Activated naive CD8-positive, alpha-beta T cell treated with anti-CD3 and anti-CD28 coated beads for 36 hours (primary cell): ENCODE data around the gene ANO8. TPM values are rescaled to one million over a fixed set of nuclear protein-coding genes. Genes with fewer than 3 reads are reported as not detected.
"Not testable (repeated sequence)": the region's sequence is repeated elsewhere in the genome, so short reads cannot be mapped to it uniquely, and the experiment has no call there.

Experiments used
- DNase-seq: peaks from one replicate; pipeline ENCODE4 v3.0.0; 2021
- H3K27ac Mint-ChIP-seq: one replicate; pipeline ENCODE4 v1.8.0; 2022; ENCODE audit warnings: mild to moderate bottlenecking, moderate library complexity, mixed read lengths
- H3K27me3 Mint-ChIP-seq: one replicate; pipeline ENCODE4 v1.8.0; 2022; ENCODE audit warnings: mild to moderate bottlenecking, mixed read lengths
- H3K36me3 Mint-ChIP-seq: one replicate; pipeline ENCODE4 v1.8.0; 2021; ENCODE audit warnings: mild to moderate bottlenecking, mixed read lengths
- H3K4me1 Mint-ChIP-seq: one replicate; pipeline ENCODE4 v1.8.0; 2021; ENCODE audit warnings: mixed read lengths
- H3K4me3 Mint-ChIP-seq: one replicate; pipeline ENCODE4 v1.8.0; 2022; ENCODE audit warnings: mild to moderate bottlenecking, moderate library complexity, mixed read lengths
- H3K9me3 Mint-ChIP-seq: one replicate; pipeline ENCODE4 v1.8.0; 2022; ENCODE audit warnings: mixed read lengths
- total RNA-seq, 2 experiments: library from RNA; stranded (reverse); gene quantifications; one replicate each; pipeline ENCODE4 v1.2.3, GENCODE V29; 2021

The ANO8 gene
- total RNA-seq, 2 experiments from 2014 or later, result 2.5 to 2.7 TPM

DNA sequence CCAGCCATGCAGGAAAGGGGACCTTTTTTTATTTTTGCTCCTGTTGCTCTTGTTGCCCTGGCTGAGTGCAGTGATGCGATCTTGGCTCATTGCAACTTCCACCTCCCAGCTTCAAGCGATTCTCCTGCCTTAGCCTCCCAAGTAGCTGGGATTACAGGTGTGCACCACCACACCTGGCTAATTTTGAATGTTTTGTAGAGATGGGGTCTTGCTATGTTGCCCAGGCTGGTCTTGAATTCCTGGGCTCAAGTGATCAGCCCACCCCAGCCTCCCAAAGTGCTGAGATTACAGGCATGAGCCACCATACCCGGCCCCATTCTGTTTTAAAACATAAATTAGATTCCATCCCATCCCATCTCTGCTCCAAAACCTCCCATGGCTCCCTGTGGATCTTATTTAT, 59.8 kb downstream of the ANO8 start:
- not testable (repeated sequence) for H3K9me3 Mint-ChIP-seq, H3K27me3 Mint-ChIP-seq, H3K4me3 Mint-ChIP-seq, DNase-seq, H3K4me1 Mint-ChIP-seq, H3K27ac Mint-ChIP-seq
- peaks cover 34% of the 10 kb centered on the region for H3K36me3 Mint-ChIP-seq

Other genes starting within 250 kb of the ANO8 start
- 10 to 100 TPM; 26.5 to 27.1 TPM for gene USE1, start 119.5 kb downstream of the ANO8 start, total RNA-seq
- 10 to 100 TPM; 11.9 to 12.6 TPM for gene OCEL1, start 108.6 kb downstream of the ANO8 start, total RNA-seq
- 1 to 10 TPM; 6.9 to 7.1 TPM for gene NR2F6, start 88.9 kb downstream of the ANO8 start, total RNA-seq
- not detected for gene USHBP1, start 70.1 kb downstream of the ANO8 start, total RNA-seq
- 100 to 1,000 TPM; 107 to 112 TPM for gene BABAM1, start 67.4 kb downstream of the ANO8 start, total RNA-seq
- 10 to 100 TPM; 22.9 to 23.2 TPM for gene ANKLE1, start 53.0 kb downstream of the ANO8 start, total RNA-seq
- gene ABHD8, start 31.4 kb downstream of the ANO8 start, total RNA-seq, result 1 to 10 TPM; 4.1 to 4.9 TPM
- gene MRPL34, start 29.0 kb downstream of the ANO8 start, total RNA-seq, result 100 to 1,000 TPM; 122 to 128 TPM
- gene DDA1, start 25.3 kb downstream of the ANO8 start, total RNA-seq, result 10 to 100 TPM; 41.0 to 43.6 TPM
- 10 to 100 TPM; 49.0 to 49.6 TPM for gene GTPBP3, start 2.7 kb upstream of the ANO8 start, total RNA-seq
- gene PLVAP, start 42.5 kb upstream of the ANO8 start, total RNA-seq, result not detected
- 1 to 10 TPM in 1 of 2 experiments, under 1 TPM in 1; 0.96 to 1.6 TPM for gene CCDC194, start 59.3 kb upstream of the ANO8 start, total RNA-seq
- 10 to 100 TPM; 92.6 to 98.6 TPM for gene BST2, start 70.8 kb upstream of the ANO8 start, total RNA-seq
- gene MVB12A, start 85.2 kb upstream of the ANO8 start, total RNA-seq, result 10 to 100 TPM; 26.4 to 27.4 TPM
- gene TMEM221, start 113.8 kb upstream of the ANO8 start, total RNA-seq, result not detected
- not detected for gene NXNL1, start 126.1 kb upstream of the ANO8 start, total RNA-seq
- gene SLC27A1, start 135.7 kb upstream of the ANO8 start, total RNA-seq, result 1 to 10 TPM; 2.6 to 2.8 TPM
- 10 to 100 TPM; 55.0 to 58.4 TPM for gene PGLS, start 176.8 kb upstream of the ANO8 start, total RNA-seq
- 10 to 100 TPM; 78.9 to 80.1 TPM for gene COLGALT1, start 220.8 kb upstream of the ANO8 start, total RNA-seq